Right lobe of liver (tissue), 4 donors: ENCODE results near the gene EEIG2.

Experiments used
- CTCF ChIP-seq, 4 donors: fragments of 200-600 bp in 3 of 4; fragments of 450-650 bp in 1 of 4; IDR thresholded peaks; one replicate each; pipeline versions ENCODE4 v1.5.1 to v1.8.0; 2016 to 2022; ENCODE audit warnings: antibody characterized with exemption in 4 of 4, mild to moderate bottlenecking in 2 of 4
- POLR2A ChIP-seq: fragments of 450-650 bp; IDR thresholded peaks from one replicate; pipeline ENCODE4 v1.6.1; 2017; ENCODE audit warnings: antibody characterized with exemption, mild to moderate bottlenecking
- donor health status: DM: no; HTN: no; CAD: no.
- donor health status: DM: no; HTN: no; CAD: no.
- donor health status: DM: no; HTN: yes; CAD: no.

- TF ChIP-seq CTCF (IDR thresholded peaks at IDR 0.05) (no peak), POLR2A (no peak)
These were observed 46.6 kb downstream of the EEIG2 start for GRCh38 chr1:108606478-108606877.
